ENCODE measurements around the gene SDR42E2. TPM values are rescaled to one million over a fixed set of nuclear protein-coding genes. Genes with fewer than 3 reads are reported as not detected.
"Not testable (repeated sequence)": the region's sequence is repeated elsewhere in the genome, so short reads cannot be mapped to it uniquely, and the experiment has no call there.

Gene SDR42E2
- total and polyA plus RNA-seq, 10 donors: 0.09 to 0.24 (median 0.14) TPM; not detected in 5

GRCh38 chr16:22126037-22126558 is 36.2 kb upstream of the SDR42E2 start:
- H3K4me1 ChIP-seq: no peaks in the 10 kb centered on the region
- H3K36me3 ChIP-seq: no peaks in the 10 kb centered on the region
- H3K4me3 ChIP-seq: no peak overlapping the region
- DNase-seq: no peak
- H3K27ac ChIP-seq: no peak overlapping the region
- intact Hi-C loops (cut with DNase I; ENCODE audit: low total_unique reads): no loop called here
- WGBS, 5 donors: 88 to 93% (median 91%) methylated on average over 15 of the region's 15 CpGs
- peaks cover 0 to 8% (median 0%) of the 10 kb centered on the region in 8 donors for H3K9me3 ChIP-seq
- TF ChIP-seq POLR2AphosphoS5 (IDR thresholded peaks at IDR 0.05) (no peak), POLR2A (IDR thresholded peaks at IDR 0.05) (no peak), CTCF (IDR thresholded peaks at IDR 0.05 in 8 of 11, conservative IDR thresholded peaks at IDR 0.05 in 3 of 11) (no peak)
- H3K27me3 ChIP-seq (replicated peaks in 1 of 7): no peaks in the 10 kb centered on the region

DNA sequence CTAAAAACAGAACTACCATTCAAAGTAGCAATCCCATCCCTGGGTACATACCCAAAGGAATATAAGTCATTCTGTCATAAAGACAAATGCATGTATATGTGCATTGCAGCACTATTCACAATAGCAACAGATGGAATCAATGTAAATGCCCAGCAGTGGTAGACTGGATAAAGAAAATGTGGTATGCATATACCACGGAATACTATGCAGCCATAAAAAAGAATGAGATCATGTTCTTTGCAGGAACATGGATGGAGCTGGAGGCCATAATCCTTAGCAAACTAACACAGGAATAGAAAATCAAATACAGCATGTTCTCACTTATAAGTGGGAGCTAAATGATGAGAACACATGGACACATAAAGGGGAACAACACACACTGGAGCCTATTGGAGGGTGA is 33.8 kb upstream of the SDR42E2 start:
- H3K9me3 ChIP-seq; H3K4me3 ChIP-seq; intact Hi-C loops (cut with DNase I; ENCODE audit: low total_unique reads); H3K27ac ChIP-seq; H3K4me1 ChIP-seq; H3K27me3 ChIP-seq (replicated peaks in 1 of 7); DNase-seq; H3K36me3 ChIP-seq: not testable (repeated sequence)
- WGBS, 5 donors: 91 to 97% (median 94%) methylated on average over 1 of the region's 1 CpG

DNA sequence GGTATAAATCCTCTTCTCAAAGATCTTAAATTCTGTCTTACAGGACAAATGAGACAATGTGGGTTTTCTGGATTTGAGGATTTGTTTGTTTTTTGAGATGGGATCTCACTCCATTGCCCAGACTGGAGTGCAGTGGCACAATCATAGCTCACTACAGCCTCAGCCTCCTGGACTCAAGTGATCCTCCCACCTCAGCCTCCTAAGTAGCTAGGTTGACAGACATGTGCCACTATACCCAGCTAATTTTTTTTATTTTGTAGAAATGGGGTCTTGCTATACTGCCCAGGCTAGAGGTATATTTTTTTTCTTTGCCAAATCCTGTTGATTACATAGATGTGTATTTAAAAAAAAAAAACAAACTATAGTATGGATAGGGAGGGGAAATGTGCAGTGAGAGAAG is 31.8 kb upstream of the SDR42E2 start:
- Histone ChIP-seq H3K4me1 (no peaks in the 10 kb centered on the region), H3K9me3 (peaks cover 0 to 8% (median 0%) of the 10 kb centered on the region in 8 donors), H3K4me3 (no peak overlapping the region), H3K36me3 (no peaks in the 10 kb centered on the region), H3K27me3 (replicated peaks in 1 of 7) (no peaks in the 10 kb centered on the region), H3K27ac (no peak overlapping the region)
- TF ChIP-seq CTCF (IDR thresholded peaks at IDR 0.05 in 8 of 11, conservative IDR thresholded peaks at IDR 0.05 in 3 of 11) (no peak), POLR2A (IDR thresholded peaks at IDR 0.05) (no peak), POLR2AphosphoS5 (IDR thresholded peaks at IDR 0.05) (no peak)
- DNase-seq: no peak
- intact Hi-C loops (cut with DNase I; ENCODE audit: low total_unique reads): no loop called here

- no peak for DNase-seq
These were observed 29.5 kb upstream of the SDR42E2 start for GRCh38 chr16:22132801-22133200.

More at GRCh38 chr16:22132801-22133200, 29.5 kb upstream of the SDR42E2 start:
- peaks cover 0 to 8% (median 0%) of the 10 kb centered on the region in 8 donors for H3K9me3 ChIP-seq
- H3K4me1 ChIP-seq: no peaks in the 10 kb centered on the region
- intact Hi-C loops (cut with DNase I; ENCODE audit: low total_unique reads): no loop called here
- no peak overlapping the region for H3K27ac ChIP-seq
- H3K27me3 ChIP-seq (replicated peaks in 1 of 7): no peaks in the 10 kb centered on the region
- 87 to 92% (median 89%) methylated on average over 9 to 10 of the region's 10 CpGs for WGBS, 5 donors
- TF ChIP-seq POLR2AphosphoS5 (IDR thresholded peaks at IDR 0.05): no peak
- no peak for TF ChIP-seq POLR2A (IDR thresholded peaks at IDR 0.05)
- no peak for TF ChIP-seq CTCF (IDR thresholded peaks at IDR 0.05 in 8 of 11, conservative IDR thresholded peaks at IDR 0.05 in 3 of 11)
- H3K36me3 ChIP-seq: no peaks in the 10 kb centered on the region
- H3K4me3 ChIP-seq: no peak overlapping the region

Data from spleen (tissue), 11 donors.